Spleen (tissue), 7 donors: ENCODE results near the gene EML3.

Source experiments
- POLR2A ChIP-seq, 3 donors: fragments of 450-650 bp; IDR thresholded peaks; one replicate each; pipeline ENCODE4 v1.5.1; 2017; ENCODE audit warnings: antibody characterized with exemption in 3 of 3, mild to moderate bottlenecking in 1 of 3
- POLR2AphosphoS5 ChIP-seq, 3 donors: sonication (generic); formaldehyde crosslinking; IDR thresholded peaks; one replicate each; pipeline ENCODE4 v1.5.1; 2017; ENCODE audit warnings: antibody characterized with exemption in 3 of 3
- TF ChIP-seq, protein P1 (sequence below), 11 experiments: fragments of 200-600 bp in 7 of 11; fragments of 450-650 bp in 4 of 11; sonication (generic) in 4 of 11; IDR thresholded peaks in 8 of 11; conservative IDR thresholded peaks in 3 of 11; 1 replicate in 7 of 11; 2 replicates in 4 of 11; pipeline versions ENCODE4 v1.4.0 to v1.8.0; 2016 to 2021; ENCODE audit warnings: antibody characterized with exemption in 11 of 11, inconsistent platforms in 4 of 11, mild to moderate bottlenecking in 1 of 11
- donor health status: DM: no; HTN: no; CAD: no; lungs with moderate emphysema.
- donor health status: DM: no; HTN: no; CAD: no.
- donor health status: DM: no; HTN: no; CAD: no.

DNA sequence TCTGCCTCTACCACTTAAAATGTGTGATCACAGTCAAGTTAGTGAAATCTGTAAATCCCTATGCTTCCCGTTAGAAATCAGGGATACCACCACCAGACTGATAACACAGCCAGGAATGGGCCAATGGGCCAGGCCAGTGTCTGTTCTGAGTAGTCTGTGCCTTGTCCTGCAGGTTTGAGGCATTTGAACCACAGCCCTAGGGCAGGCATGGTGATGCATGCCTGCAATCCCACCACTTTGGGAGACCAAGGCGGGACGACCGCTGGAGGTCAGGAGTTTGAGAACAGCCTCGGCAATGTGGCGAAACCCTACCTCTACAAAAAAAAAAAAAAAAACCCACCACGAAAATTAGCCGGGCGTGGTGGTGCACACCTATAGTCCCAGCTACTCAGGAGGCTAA lies 53.9 kb downstream of the EML3 start:
- TF ChIP-seq, protein P1, sequence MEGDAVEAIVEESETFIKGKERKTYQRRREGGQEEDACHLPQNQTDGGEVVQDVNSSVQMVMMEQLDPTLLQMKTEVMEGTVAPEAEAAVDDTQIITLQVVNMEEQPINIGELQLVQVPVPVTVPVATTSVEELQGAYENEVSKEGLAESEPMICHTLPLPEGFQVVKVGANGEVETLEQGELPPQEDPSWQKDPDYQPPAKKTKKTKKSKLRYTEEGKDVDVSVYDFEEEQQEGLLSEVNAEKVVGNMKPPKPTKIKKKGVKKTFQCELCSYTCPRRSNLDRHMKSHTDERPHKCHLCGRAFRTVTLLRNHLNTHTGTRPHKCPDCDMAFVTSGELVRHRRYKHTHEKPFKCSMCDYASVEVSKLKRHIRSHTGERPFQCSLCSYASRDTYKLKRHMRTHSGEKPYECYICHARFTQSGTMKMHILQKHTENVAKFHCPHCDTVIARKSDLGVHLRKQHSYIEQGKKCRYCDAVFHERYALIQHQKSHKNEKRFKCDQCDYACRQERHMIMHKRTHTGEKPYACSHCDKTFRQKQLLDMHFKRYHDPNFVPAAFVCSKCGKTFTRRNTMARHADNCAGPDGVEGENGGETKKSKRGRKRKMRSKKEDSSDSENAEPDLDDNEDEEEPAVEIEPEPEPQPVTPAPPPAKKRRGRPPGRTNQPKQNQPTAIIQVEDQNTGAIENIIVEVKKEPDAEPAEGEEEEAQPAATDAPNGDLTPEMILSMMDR (IDR thresholded peaks at IDR 0.05 in 8 of 11, conservative IDR thresholded peaks at IDR 0.05 in 3 of 11), result no peak
- TF ChIP-seq POLR2A (IDR thresholded peaks at IDR 0.05) (no peak), POLR2AphosphoS5 (IDR thresholded peaks at IDR 0.05) (no peak)
